Mucosa of gallbladder (tissue), 1 donor: ENCODE data around the gene MFNG. TPM values are rescaled to one million over a fixed set of nuclear protein-coding genes. Genes with fewer than 3 reads are reported as not detected.
"Not testable (repeated sequence)": the region's sequence is repeated elsewhere in the genome, so short reads cannot be mapped to it uniquely, and the experiment has no call there.

Source experiments
- DNase-seq: peaks from one replicate; pipeline ENCODE4 v3.0.0-alpha.2; 2020; ENCODE audit warnings: low spot score
- total RNA-seq: library from RNA; stranded (reverse); gene quantifications from one replicate; pipeline ENCODE4 v1.2.1, GENCODE V29; 2021
- donor health status: DM: no; HTN: no; CAD: no.

Gene MFNG
- 24.2 TPM for total RNA-seq

- DNase-seq, result peak; percentile 73
Observed at GRCh38 chr22:37486224-37486845, at the start of gene MFNG. MFNG (minus strand) TSS chr22:37486384; CDS start chr22:37486177, 207 bp downstream.

GRCh38 chr22:37535159-37535558 is 49.0 kb upstream of the MFNG start:
- no peak for DNase-seq

- no peak for DNase-seq
Observed at GRCh38 chr22:37534445-37534844, 48.3 kb upstream of the MFNG start.

- no peak for DNase-seq
Observed at GRCh38 chr22:37533995-37534394, 47.8 kb upstream of the MFNG start.

- DNase-seq, result no peak
Observed at GRCh38 chr22:37529652-37530345, 43.6 kb upstream of the MFNG start.

GRCh38 chr22:37527952-37528351 is 41.8 kb upstream of the MFNG start:
- DNase-seq, result not testable (repeated sequence)

GRCh38 chr22:37527081-37527752 is 41.0 kb upstream of the MFNG start:
- DNase-seq, result not testable (repeated sequence)

- no peak for DNase-seq
Observed at GRCh38 chr22:37526376-37526775, 40.2 kb upstream of the MFNG start.

- no peak for DNase-seq
Observed at GRCh38 chr22:37525746-37526350, 39.7 kb upstream of the MFNG start.

- no peak for DNase-seq
Observed at GRCh38 chr22:37525073-37525745, 39.0 kb upstream of the MFNG start.

GRCh38 chr22:37522482-37522881 is 36.3 kb upstream of the MFNG start:
- DNase-seq, result no peak

- DNase-seq, result peak; percentile 59
Observed at GRCh38 chr22:37521236-37521739, 35.1 kb upstream of the MFNG start.

GRCh38 chr22:37520776-37521191 is 34.6 kb upstream of the MFNG start:
- DNase-seq, result no peak

GRCh38 chr22:37519268-37520195 is 33.3 kb upstream of the MFNG start, which contains the start of gene CARD10:
CARD10 (minus strand) TSS chr22:37519415; CDS start chr22:37519200, 215 bp downstream.
- DNase-seq, result no peak

- no peak for DNase-seq
Observed at GRCh38 chr22:37518509-37519267, 32.5 kb upstream of the MFNG start.

GRCh38 chr22:37517826-37518450 is 31.8 kb upstream of the MFNG start:
- DNase-seq, result no peak

GRCh38 chr22:37516456-37516855 is 30.3 kb upstream of the MFNG start:
- DNase-seq, result no peak

GRCh38 chr22:37515901-37516300 is 29.7 kb upstream of the MFNG start:
- no peak for DNase-seq

- no peak for DNase-seq
Observed at GRCh38 chr22:37514526-37515051, 28.4 kb upstream of the MFNG start.
